GM21723 (cell line): ENCODE results near the gene ATP10D.

Experiments
- ATAC-seq: cut with Tn5 transposase; IDR thresholded peaks from one replicate; pipeline ENCODE4 v1.9.1; 2021; ENCODE audit warnings: mild to moderate bottlenecking, moderate library complexity; ENCODE audit not compliant: unreplicated experiment

The ATP10D gene

GRCh38 chr4:47572981-47573380 lies 87.9 kb downstream of the ATP10D start:
- ATAC-seq: no peak

- ATAC-seq: no peak
Observed at GRCh38 chr4:47577779-47578553, 92.9 kb downstream of the ATP10D start.

- ATAC-seq: no peak
Observed at GRCh38 chr4:47579235-47579634, 94.2 kb downstream of the ATP10D start.

- no peak for ATAC-seq
Observed at GRCh38 chr4:47590325-47590724, 105.2 kb downstream of the ATP10D start.

- no peak for ATAC-seq
Observed at GRCh38 chr4:47597696-47598095, 112.6 kb downstream of the ATP10D start.

- no peak for ATAC-seq
Observed at GRCh38 chr4:47598320-47598719, 113.2 kb downstream of the ATP10D start.

- no peak for ATAC-seq
Observed at GRCh38 chr4:47598896-47599295, 113.8 kb downstream of the ATP10D start.

GRCh38 chr4:47606482-47606881 lies 121.4 kb downstream of the ATP10D start:
- ATAC-seq: no peak

- ATAC-seq: no peak
Observed at GRCh38 chr4:47612116-47613023, 127.3 kb downstream of the ATP10D start.

- no peak for ATAC-seq
Observed at GRCh38 chr4:47615385-47615784, 130.3 kb downstream of the ATP10D start.

GRCh38 chr4:47617607-47618006 lies 132.5 kb downstream of the ATP10D start:
- peak; percentile 84 for ATAC-seq

GRCh38 chr4:47619691-47620090 lies 134.6 kb downstream of the ATP10D start:
- ATAC-seq: no peak

GRCh38 chr4:47621181-47621580 lies 136.1 kb downstream of the ATP10D start:
- ATAC-seq: no peak

- no peak for ATAC-seq
Observed at GRCh38 chr4:47624031-47624441, 139.0 kb downstream of the ATP10D start.

- no peak for ATAC-seq
Observed at GRCh38 chr4:47631161-47631560, 146.1 kb downstream of the ATP10D start.

GRCh38 chr4:47639531-47639930 lies 154.5 kb downstream of the ATP10D start:
- ATAC-seq: no peak

GRCh38 chr4:47640911-47641310 lies 155.8 kb downstream of the ATP10D start:
- no peak for ATAC-seq

GRCh38 chr4:47641755-47642154 lies 156.7 kb downstream of the ATP10D start:
- ATAC-seq: no peak

GRCh38 chr4:47642191-47642830 lies 157.2 kb downstream of the ATP10D start:
- no peak for ATAC-seq
